ENCODE data around the gene YY1AP1. TPM values are rescaled to one million over a fixed set of nuclear protein-coding genes. Genes with fewer than 3 reads are reported as not detected.
"Not testable (repeated sequence)": the region's sequence is repeated elsewhere in the genome, so short reads cannot be mapped to it uniquely, and the experiment has no call there.

Gene YY1AP1
- total RNA-seq, 4 donors from 2014 or later = 64.5 to 144 (median 84.3) TPM

- H3K4me1 ChIP-seq = peaks cover 0 to 28% (median 0%) of the 10 kb centered on the region in 4 donors
- peak in 1 of 3 donors; percentile 75 for DNase-seq
- H3K27me3 ChIP-seq, H3K9me3 ChIP-seq: not testable (repeated sequence)
- TF ChIP-seq POLR2A (IDR thresholded peaks at IDR 0.05) = peak in 1 of 2 donors; percentile 34
- H3K36me3 ChIP-seq = peaks cover 0 to 14% (median 0%) of the 10 kb centered on the region in 3 donors
- peak within 1 kb of the TSS; percentile 76 to 99 (median 97) for H3K4me3 ChIP-seq
- H3K27ac ChIP-seq = peak within 1 kb of the TSS; percentile 91 to 97 (median 94)
These were observed 570 bp upstream of the YY1AP1 start, which contains the start of gene DAP3 for GRCh38 chr1:155689081-155689607. DAP3 (plus strand) TSS chr1:155689091; CDS start chr1:155709780, 20,689 bp downstream.

GRCh38 chr1:155687705-155688323 is 760 bp downstream of the YY1AP1 start:
- Histone ChIP-seq H3K27ac (peak overlapping the region; percentile 91 to 97 (median 94)), H3K36me3 (peaks cover 0 to 15% (median 0%) of the 10 kb centered on the region in 3 donors), H3K4me3 (peak overlapping the region; percentile 76 to 99 (median 97)), H3K4me1 (peaks cover 0 to 28% (median 0%) of the 10 kb centered on the region in 4 donors)
- DNase-seq = peak in 1 of 3 donors; percentile 17
- not testable (repeated sequence) for H3K27me3 ChIP-seq, H3K9me3 ChIP-seq
- peak in 1 of 6 experiments; percentile 9 for TF ChIP-seq CTCF (IDR thresholded peaks at IDR 0.05)

GRCh38 chr1:155681776-155682175 is 6.8 kb downstream of the YY1AP1 start:
- Histone ChIP-seq H3K4me1 (peaks cover 0 to 21% (median 0%) of the 10 kb centered on the region in 4 donors), H3K27me3 (no peaks in the 10 kb centered on the region), H3K9me3 (no peaks in the 10 kb centered on the region), H3K27ac (no peak overlapping the region), H3K36me3 (peaks cover 0 to 43% (median 0%) of the 10 kb centered on the region in 3 donors), H3K4me3 (no peak overlapping the region)
- peak in 1 of 3 donors; percentile 18 for DNase-seq
- TF ChIP-seq CTCF (IDR thresholded peaks at IDR 0.05) (no peak), POLR2A (IDR thresholded peaks at IDR 0.05) (no peak)

GRCh38 chr1:155680531-155680930 is 8.0 kb downstream of the YY1AP1 start:
- Histone ChIP-seq H3K4me1 (peaks cover 0 to 12% (median 0%) of the 10 kb centered on the region in 4 donors), H3K27me3 (no peaks in the 10 kb centered on the region), H3K36me3 (peaks cover 0 to 55% (median 0%) of the 10 kb centered on the region in 3 donors), H3K4me3 (no peak overlapping the region), H3K9me3 (no peaks in the 10 kb centered on the region), H3K27ac (no peak overlapping the region)
- TF ChIP-seq CTCF (IDR thresholded peaks at IDR 0.05) = no peak
- TF ChIP-seq POLR2A (IDR thresholded peaks at IDR 0.05) = no peak
- DNase-seq = no peak

- not testable (repeated sequence) for H3K4me1 ChIP-seq, H3K4me3 ChIP-seq, H3K9me3 ChIP-seq, H3K27ac ChIP-seq, DNase-seq, H3K27me3 ChIP-seq
- peaks cover 0 to 71% (median 0%) of the 10 kb centered on the region in 3 donors for H3K36me3 ChIP-seq
These were observed 9.6 kb downstream of the YY1AP1 start for GRCh38 chr1:155678992-155679391.

- no peaks in the 10 kb centered on the region for H3K4me1 ChIP-seq
- no peaks in the 10 kb centered on the region for H3K9me3 ChIP-seq
- H3K27ac ChIP-seq = no peak overlapping the region
- H3K27me3 ChIP-seq = no peaks in the 10 kb centered on the region
- H3K36me3 ChIP-seq = peaks cover 0 to 78% (median 0%) of the 10 kb centered on the region in 3 donors
- no peak overlapping the region for H3K4me3 ChIP-seq
- no peak for DNase-seq
- TF ChIP-seq CTCF (IDR thresholded peaks at IDR 0.05) = no peak
These were observed 10.5 kb downstream of the YY1AP1 start for GRCh38 chr1:155678027-155678426.
